Tibial artery (tissue), 4 donors: ENCODE measurements around the gene INSM2.

Experiments
- DNase-seq, 2 donors: peaks; one replicate each; pipeline ENCODE4 v3.0.0-alpha.2; 2019
- H3K27ac ChIP-seq, 2 donors: fragments of 200-600 bp; sonication (generic) in 1 of 2; 1 replicate in 1 of 2; 2 replicates in 1 of 2; pipeline ENCODE4 v1.5.1; 2018 to 2019; ENCODE audit warnings: mild to moderate bottlenecking in 1 of 2
- H3K27me3 ChIP-seq, 2 donors: fragments of 200-600 bp; sonication (generic) in 1 of 2; one replicate each; pipeline versions ENCODE4 v1.5.1 to v1.6.0; 2016 to 2019
- H3K36me3 ChIP-seq, 3 donors: fragments of 200-600 bp; sonication (generic) in 2 of 3; one replicate each; pipeline ENCODE4 v1.5.1; 2016 to 2019; ENCODE audit warnings: mild to moderate bottlenecking in 2 of 3
- H3K4me1 ChIP-seq, 4 donors: fragments of 200-600 bp; sonication (generic) in 2 of 4; 1 replicate in 3 of 4; 2 replicates in 1 of 4; pipeline ENCODE4 v1.5.1; 2016 to 2019
- H3K4me3 ChIP-seq, 2 donors: fragments of 200-600 bp; sonication (generic) in 1 of 2; 1 replicate in 1 of 2; 2 replicates in 1 of 2; pipeline ENCODE4 v1.5.1; 2018 to 2019; ENCODE audit warnings: mild to moderate bottlenecking in 2 of 2
- H3K9me3 ChIP-seq, 3 donors: fragments of 200-600 bp; sonication (generic) in 1 of 3; one replicate each; pipeline ENCODE4 v1.5.1; 2016 to 2019
- CTCF ChIP-seq, 2 experiments: fragments of 200-600 bp in 1 of 2; fragments of 450-650 bp in 1 of 2; IDR thresholded peaks; one replicate each; pipeline ENCODE4 v1.5.1; 2017 to 2019; ENCODE audit warnings: antibody characterized with exemption in 2 of 2, mild to moderate bottlenecking in 1 of 2, moderate library complexity in 1 of 2
- intact Hi-C: fragments of 100-400 bp; cut with DNase I; formaldehyde crosslinking; loops from one replicate; pipeline ENCODE4 v1.15.0; 2023; ENCODE audit warnings: low total_unique reads

INSM2 gene

GRCh38 chr14:35533357-35534207 lies at the start of gene INSM2:
INSM2 (plus strand) TSS chr14:35534164; CDS start chr14:35534253, 89 bp downstream.
- H3K4me1 ChIP-seq = peaks cover 0 to 29% (median 28%) of the 10 kb centered on the region in 4 donors
- H3K27ac ChIP-seq = no peak within 1 kb of the TSS
- no peak for TF ChIP-seq CTCF (IDR thresholded peaks at IDR 0.05)
- H3K36me3 ChIP-seq = no peaks in the 10 kb centered on the region
- H3K27me3 ChIP-seq = peaks cover 2 to 51% of the 10 kb centered on the region in 2 donors
- DNase-seq = no peak
- H3K9me3 ChIP-seq = no peaks in the 10 kb centered on the region
- intact Hi-C loops = no loop called here
- H3K4me3 ChIP-seq = peak within 1 kb of the TSS; percentile 40 to 49

GRCh38 chr14:35492569-35493014 lies 41.4 kb upstream of the INSM2 start:
- H3K4me3 ChIP-seq = no peak overlapping the region
- no peak for TF ChIP-seq CTCF (IDR thresholded peaks at IDR 0.05)
- no peaks in the 10 kb centered on the region for H3K27me3 ChIP-seq
- H3K27ac ChIP-seq = no peak overlapping the region
- no peaks in the 10 kb centered on the region for H3K4me1 ChIP-seq
- H3K36me3 ChIP-seq = no peaks in the 10 kb centered on the region
- intact Hi-C loops = no loop called here
- no peak for DNase-seq
- peaks cover 0 to 15% (median 9%) of the 10 kb centered on the region in 3 donors for H3K9me3 ChIP-seq

- intact Hi-C loops = no loop called here
- H3K36me3 ChIP-seq = no peaks in the 10 kb centered on the region
- TF ChIP-seq CTCF (IDR thresholded peaks at IDR 0.05) = no peak
These were observed 38.7 kb upstream of the INSM2 start for GRCh38 chr14:35495278-35495677.

GRCh38 chr14:35499180-35499579 lies 34.8 kb upstream of the INSM2 start:
- no peak for TF ChIP-seq CTCF (IDR thresholded peaks at IDR 0.05)
- Histone ChIP-seq H3K27ac (no peak overlapping the region), H3K36me3 (no peaks in the 10 kb centered on the region), H3K9me3 (no peaks in the 10 kb centered on the region), H3K27me3 (no peaks in the 10 kb centered on the region), H3K4me3 (no peak overlapping the region), H3K4me1 (no peaks in the 10 kb centered on the region)
- DNase-seq = no peak
- intact Hi-C loops = no loop called here

More at GRCh38 chr14:35495278-35495677, 38.7 kb upstream of the INSM2 start:
- no peaks in the 10 kb centered on the region for H3K27me3 ChIP-seq
- H3K27ac ChIP-seq = no peak overlapping the region
- no peaks in the 10 kb centered on the region for H3K4me1 ChIP-seq
- peaks cover 0 to 15% (median 9%) of the 10 kb centered on the region in 3 donors for H3K9me3 ChIP-seq
- no peak for DNase-seq
- H3K4me3 ChIP-seq = no peak overlapping the region

GRCh38 chr14:35503646-35504045 lies 30.3 kb upstream of the INSM2 start:
- Histone ChIP-seq H3K27ac (no peak overlapping the region), H3K4me3 (no peak overlapping the region), H3K27me3 (no peaks in the 10 kb centered on the region), H3K9me3 (no peaks in the 10 kb centered on the region), H3K4me1 (no peaks in the 10 kb centered on the region), H3K36me3 (no peaks in the 10 kb centered on the region)
- no peak for TF ChIP-seq CTCF (IDR thresholded peaks at IDR 0.05)
- no peak for DNase-seq
- intact Hi-C loops = no loop called here
